ENCODE measurements around the gene DIABLO.
A peak's percentile ranks its signal among the peaks of the same experiment; 100 is the strongest.
"Not testable (repeated sequence)": the region's sequence is repeated elsewhere in the genome, so short reads cannot be mapped to it uniquely, and the experiment has no call there.

Gene DIABLO

GRCh38 chr12:122225683-122226365, at the start of gene DIABLO:
Gene DIABLO, minus strand, starts transcription at chr12:122226052. Its CDS starts 38 bp downstream, at chr12:122226014.
- peak; percentile 99 for DNase-seq (ENCODE audit: low read depth, low spot score)

DNA sequence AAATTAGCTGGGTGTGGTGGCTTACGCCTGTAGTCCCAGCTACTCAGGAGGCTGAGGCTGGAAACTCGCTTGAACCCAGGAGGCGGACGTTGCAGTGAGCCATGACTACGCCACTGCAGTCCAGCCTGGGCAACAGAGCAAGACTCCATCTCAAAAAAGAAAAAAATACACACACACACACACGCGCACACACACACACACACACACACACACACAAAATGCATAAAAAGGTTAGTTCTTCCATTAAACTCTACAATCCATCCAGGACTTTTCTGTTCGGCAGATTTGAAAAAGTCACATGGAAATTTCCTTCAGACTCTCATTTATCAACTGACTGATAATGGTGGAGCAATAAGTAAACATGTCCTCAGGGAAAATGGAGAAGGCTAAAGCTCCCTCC, 49.6 kb upstream of the DIABLO start:
- DNase-seq (ENCODE audit: low read depth, low spot score): no peak

DNA sequence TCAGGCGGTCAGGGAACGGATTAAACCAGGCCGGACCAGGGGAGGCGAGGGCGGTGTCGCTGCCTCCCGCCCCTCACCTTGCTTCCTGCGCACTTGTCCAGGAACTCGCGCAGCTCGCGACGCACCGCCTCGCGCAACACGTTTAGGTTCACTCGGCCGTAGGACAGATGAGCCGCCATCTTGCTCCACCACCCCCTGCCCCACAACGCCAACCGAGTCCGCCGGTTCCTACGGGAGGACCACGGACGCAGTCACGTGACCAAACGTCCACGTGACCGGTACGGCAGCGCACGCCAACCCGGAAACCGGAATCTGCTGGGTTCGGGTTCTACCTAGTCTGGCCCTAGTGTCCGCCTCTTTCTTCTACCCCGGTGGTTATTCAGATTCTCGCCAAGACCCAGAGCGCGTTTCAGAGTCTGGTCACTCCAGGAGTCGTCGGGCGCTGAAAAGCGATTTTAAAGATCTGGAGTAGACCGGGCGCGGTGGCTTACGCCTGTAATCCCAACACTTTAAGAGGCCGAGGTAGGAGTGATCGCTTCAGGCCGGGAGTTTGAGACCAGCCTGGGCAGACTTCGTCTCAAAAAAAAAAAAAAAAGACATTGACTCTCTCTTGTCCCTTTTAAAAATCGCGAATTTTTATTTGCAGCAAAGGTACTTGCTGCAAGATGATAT, 40.5 kb upstream of the DIABLO start, which contains the start of gene VPS33A:
Gene VPS33A (minus strand): TSS at position 265 of the 672 bp plus-strand sequence. CDS start 86 bp downstream, at position 179.
- DNase-seq (ENCODE audit: low read depth, low spot score): peak; percentile 92

GRCh38 chr12:122265886-122266229, 40.0 kb upstream of the DIABLO start:
- DNase-seq (ENCODE audit: low read depth, low spot score): no peak

DNA sequence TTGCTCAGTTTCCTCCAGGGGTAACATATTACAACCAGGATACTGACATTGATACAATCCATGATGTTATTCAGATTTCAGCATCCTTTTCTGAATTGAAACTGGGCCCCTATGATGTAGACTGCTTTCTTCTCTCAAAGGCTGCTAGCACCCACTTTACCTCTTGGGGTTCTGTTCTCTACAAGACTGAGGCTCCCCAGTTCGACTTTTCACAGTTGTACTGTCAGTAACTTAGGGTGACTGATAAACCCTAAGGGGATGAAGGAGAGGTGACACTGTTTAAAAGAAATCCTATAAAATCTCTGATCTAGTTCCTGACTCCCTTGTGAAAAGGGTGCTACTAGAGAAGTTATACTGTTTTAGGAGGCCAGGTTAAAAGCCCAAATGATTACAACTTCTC, 39.6 kb upstream of the DIABLO start:
- no peak for DNase-seq (ENCODE audit: low read depth, low spot score)

- DNase-seq (ENCODE audit: low read depth, low spot score): not testable (repeated sequence)
These were observed 34.9 kb upstream of the DIABLO start for GRCh38 chr12:122260735-122261134.

- not testable (repeated sequence) for DNase-seq (ENCODE audit: low read depth, low spot score)
These were observed 33.1 kb upstream of the DIABLO start for GRCh38 chr12:122258939-122259338.

- DNase-seq (ENCODE audit: low read depth, low spot score): not testable (repeated sequence)
These were observed 32.6 kb upstream of the DIABLO start for GRCh38 chr12:122258462-122258861.

DNA sequence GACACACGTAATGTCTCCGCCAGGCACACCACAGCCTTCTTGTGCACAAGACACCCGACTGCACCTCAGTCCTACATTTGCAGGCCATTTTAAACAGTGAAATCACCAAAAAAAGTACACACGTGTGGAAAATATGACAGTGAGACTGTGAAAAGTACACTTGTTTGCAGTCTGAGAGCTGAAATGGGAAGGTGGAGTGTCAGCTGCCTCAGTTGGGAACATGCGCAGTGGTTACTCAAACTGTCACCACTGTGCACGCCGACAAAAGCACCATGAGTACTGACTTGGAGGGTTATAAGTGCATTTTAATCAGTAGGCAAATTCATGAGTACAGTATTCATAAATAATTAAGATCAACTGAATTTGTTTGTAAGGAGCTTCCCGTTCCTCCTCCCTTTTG, 24.7 kb upstream of the DIABLO start:
- no peak for DNase-seq (ENCODE audit: low read depth, low spot score)

- no peak for DNase-seq (ENCODE audit: low read depth, low spot score)
These were observed 24.2 kb upstream of the DIABLO start for GRCh38 chr12:122250047-122250446.

DNA sequence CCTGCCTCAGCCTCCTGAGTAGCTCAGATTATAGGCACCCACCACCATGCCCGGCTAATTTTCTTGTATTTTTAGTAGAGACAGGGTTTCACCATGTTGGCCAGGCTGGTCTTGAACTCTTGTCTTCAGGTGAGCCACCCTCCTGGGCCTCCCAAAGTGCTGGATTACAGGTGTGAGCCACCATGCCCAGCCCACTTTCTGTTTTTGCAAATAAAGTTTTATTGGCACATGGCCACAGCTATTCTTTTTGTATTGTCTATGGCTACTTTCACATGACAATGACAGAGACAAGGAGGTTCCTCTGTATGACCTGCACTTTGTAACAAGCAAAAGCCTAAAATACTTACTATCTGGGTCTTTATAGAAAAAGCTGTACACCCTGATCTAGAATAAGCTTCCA, 19.7 kb upstream of the DIABLO start:
- DNase-seq (ENCODE audit: low read depth, low spot score): no peak

- no peak for DNase-seq (ENCODE audit: low read depth, low spot score)
These were observed 18.9 kb upstream of the DIABLO start for GRCh38 chr12:122244565-122245371.

GRCh38 chr12:122243965-122244364, 18.1 kb upstream of the DIABLO start:
- DNase-seq (ENCODE audit: low read depth, low spot score): no peak

DNA sequence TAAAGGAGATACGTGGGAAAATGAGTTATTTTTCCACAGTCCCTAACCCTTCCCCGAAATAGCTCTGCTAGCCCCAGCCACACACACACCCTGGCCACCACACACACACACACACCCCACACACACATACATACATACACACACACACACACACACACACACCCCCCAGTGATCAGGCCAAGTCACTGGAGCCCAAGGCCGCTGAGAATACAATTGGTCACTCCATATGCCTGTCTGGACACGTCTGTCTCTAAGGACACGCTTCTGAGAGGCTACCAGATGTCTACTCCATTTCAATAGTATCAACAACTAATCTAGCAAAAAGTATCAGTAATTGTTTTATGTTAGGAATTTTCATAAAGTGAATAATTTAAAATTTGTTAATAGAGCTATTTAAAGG, 13.0 kb upstream of the DIABLO start:
- no peak for DNase-seq (ENCODE audit: low read depth, low spot score)

- DNase-seq (ENCODE audit: low read depth, low spot score): no peak
These were observed 9.9 kb upstream of the DIABLO start for GRCh38 chr12:122235741-122236140.

DNA sequence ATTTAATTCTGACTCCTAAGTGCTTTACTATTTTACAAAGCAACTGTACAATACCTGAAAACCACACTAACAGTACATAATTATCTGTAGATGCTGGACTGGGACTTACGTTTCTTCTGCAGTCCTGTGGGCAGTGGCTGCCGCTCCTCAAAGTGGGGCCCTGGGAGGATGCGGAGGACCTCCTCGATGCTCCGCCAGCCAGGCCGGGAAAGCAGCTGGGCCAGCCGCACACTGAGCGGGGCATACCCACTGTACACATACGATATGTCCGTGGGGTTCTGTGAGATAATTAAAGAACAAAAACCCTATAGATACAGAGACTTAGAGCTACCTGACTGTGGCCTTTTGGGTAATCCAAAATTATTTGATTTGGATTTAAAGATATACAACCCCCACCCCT, 6.8 kb upstream of the DIABLO start:
- DNase-seq (ENCODE audit: low read depth, low spot score): no peak

DNA sequence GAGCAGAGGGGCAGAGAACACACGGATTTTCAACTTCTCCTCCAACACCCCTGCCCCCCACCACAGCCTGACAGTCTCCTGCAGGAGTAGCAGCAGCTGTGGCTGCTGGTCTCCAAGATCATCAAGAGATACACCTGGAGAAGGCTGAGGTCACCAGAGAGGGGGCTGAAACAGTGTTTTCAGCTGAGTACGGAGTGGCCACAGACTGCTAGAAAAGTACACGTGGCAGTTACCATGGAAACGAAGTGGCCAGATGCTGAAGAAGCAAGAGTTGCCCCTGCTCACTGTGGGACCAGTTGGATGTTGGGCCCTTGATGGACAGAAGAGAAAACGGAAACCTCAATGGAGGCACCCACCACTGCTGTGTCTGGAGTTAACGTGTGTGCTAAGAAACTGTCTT, 4.9 kb upstream of the DIABLO start:
- no peak for DNase-seq (ENCODE audit: low read depth, low spot score)

GRCh38 chr12:122228092-122228491, 2.2 kb upstream of the DIABLO start:
- DNase-seq (ENCODE audit: low read depth, low spot score): no peak

DNA sequence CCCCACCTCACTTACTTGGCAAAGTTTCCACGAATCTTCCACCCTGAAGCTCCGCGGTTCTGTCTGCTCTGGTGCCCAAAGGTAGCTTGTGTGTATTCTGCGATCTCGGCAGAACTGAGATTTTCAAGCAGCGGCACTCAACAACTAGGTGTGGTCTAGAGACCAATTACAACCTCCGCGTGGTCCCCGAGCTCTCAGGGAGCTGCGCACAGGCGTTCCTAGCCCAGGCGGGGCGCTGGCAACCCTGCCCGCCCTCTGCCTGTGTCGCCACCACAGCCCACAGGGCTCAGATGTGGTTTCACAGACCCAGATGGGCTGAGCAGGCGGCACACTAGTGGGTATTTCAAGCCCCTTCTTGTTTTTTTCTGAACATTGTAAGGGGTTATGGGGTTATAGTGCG, 1.5 kb upstream of the DIABLO start:
- DNase-seq (ENCODE audit: low read depth, low spot score): no peak

DNA sequence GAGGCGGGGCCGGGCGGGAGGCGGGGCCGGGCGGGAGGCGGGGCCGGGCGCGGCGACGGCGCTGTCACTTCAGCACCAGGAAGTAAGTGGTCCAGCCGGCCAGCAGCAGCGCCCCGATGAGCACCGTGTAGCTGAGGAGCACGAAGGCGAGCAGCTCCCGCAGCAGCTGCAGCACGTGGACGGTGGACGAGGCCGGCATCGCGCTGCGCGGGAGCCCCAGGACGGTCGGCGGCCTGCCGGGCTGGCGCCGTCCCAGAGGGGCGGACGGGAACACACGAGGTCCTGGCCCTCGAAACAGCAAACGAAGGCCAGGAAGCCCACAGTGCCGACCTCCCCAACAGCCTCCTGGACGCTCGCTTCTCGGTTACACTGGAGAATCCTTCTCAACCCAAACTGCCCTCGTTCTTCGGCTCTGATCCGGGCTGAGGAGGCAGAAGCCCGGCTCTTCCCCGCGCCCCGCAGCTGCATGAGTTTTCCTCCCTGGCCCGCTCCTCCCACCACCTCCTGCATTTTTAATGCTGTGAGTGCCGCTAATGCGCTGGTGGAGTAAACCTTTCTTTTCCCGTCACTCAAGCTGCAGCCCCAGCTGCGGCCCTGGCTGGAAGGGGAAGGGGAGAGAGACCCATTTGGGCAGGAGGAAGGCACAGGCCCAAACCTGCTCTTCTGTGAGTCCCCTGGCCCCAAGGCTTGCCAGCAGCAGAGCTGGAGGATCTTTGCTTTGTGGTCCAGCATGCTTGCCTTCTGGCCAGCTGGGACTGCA, 694 bp upstream of the DIABLO start:
- DNase-seq (ENCODE audit: low read depth, low spot score): no peak

- DNase-seq (ENCODE audit: low read depth, low spot score): no peak
These were observed 9.4 kb downstream of the DIABLO start for GRCh38 chr12:122216445-122216844.

GRCh38 chr12:122215771-122216170, 10.1 kb downstream of the DIABLO start:
- DNase-seq (ENCODE audit: low read depth, low spot score): no peak

All from brain pericyte (primary cell).